KMS-11 (cell line): ENCODE measurements around the gene NRAP.

Experiments
- H2AFZ ChIP-seq: fragments of 200-600 bp; sonication (generic); 2 replicates; pipeline ENCODE4 v1.6.1; 2016; ENCODE audit warnings: antibody characterized with exemption, mixed run types, low read depth
- H3K27ac ChIP-seq: fragments of 200-600 bp; sonication (generic); 2 replicates; pipeline ENCODE4 v1.6.1; 2016; ENCODE audit warnings: mild to moderate bottlenecking, mixed run types
- H3K27me3 ChIP-seq: fragments of 200-600 bp; sonication (generic); 2 replicates; pipeline ENCODE4 v1.6.1; 2017; ENCODE audit warnings: mild to moderate bottlenecking, low read depth, mixed run types, moderate library complexity; ENCODE audit not compliant: insufficient read depth
- H3K36me3 ChIP-seq: fragments of 200-600 bp; sonication (generic); 2 replicates; pipeline ENCODE4 v1.6.1; 2017; ENCODE audit warnings: mild to moderate bottlenecking, mixed run types; ENCODE audit not compliant: insufficient read depth
- H3K4me1 ChIP-seq: fragments of 200-600 bp; sonication (generic); 2 replicates; pipeline ENCODE4 v1.6.1; 2016; ENCODE audit warnings: mild to moderate bottlenecking, low read depth, mixed run types; ENCODE audit not compliant: poor library complexity, severe bottlenecking
- H3K4me2 ChIP-seq: fragments of 200-600 bp; sonication (generic); 2 replicates; pipeline ENCODE4 v1.7.0; 2016; ENCODE audit warnings: mild to moderate bottlenecking, mixed run types
- H3K4me3 ChIP-seq: fragments of 200-600 bp; sonication (generic); IDR thresholded peaks from 2 replicates; pipeline ENCODE4 v1.6.1; 2017; ENCODE audit warnings: low read depth, low read length, mixed read lengths; ENCODE audit not compliant: insufficient read depth
- H3K79me2 ChIP-seq: fragments of 200-600 bp; sonication (generic); 2 replicates; pipeline ENCODE4 v1.6.1; 2016; ENCODE audit warnings: low read depth, mixed run types; ENCODE audit not compliant: insufficient read depth
- H3K9ac ChIP-seq: fragments of 200-600 bp; sonication (generic); 2 replicates; pipeline ENCODE4 v1.6.1; 2016; ENCODE audit warnings: mild to moderate bottlenecking, mixed run types
- H4K20me1 ChIP-seq: fragments of 200-600 bp; sonication (generic); 2 replicates; pipeline ENCODE4 v1.6.1; 2016; ENCODE audit warnings: mild to moderate bottlenecking, mixed run types; ENCODE audit not compliant: insufficient read depth
- CTCF ChIP-seq: fragments of 200-600 bp; sonication (generic); conservative IDR thresholded peaks from 2 replicates; pipeline ENCODE4 v1.6.1; 2017; ENCODE audit warnings: low read depth, mild to moderate bottlenecking, antibody characterized with exemption, low read length, moderate library complexity, mixed read lengths

Gene NRAP

GRCh38 chr10:113592380-113592779 is 71.5 kb downstream of the NRAP start:
- Histone ChIP-seq H2AFZ (no peak overlapping the region), H3K79me2 (no peaks in the 10 kb centered on the region), H3K36me3 (no peaks in the 10 kb centered on the region), H3K4me2 (no peak overlapping the region), H3K27me3 (no peaks in the 10 kb centered on the region), H3K9ac (no peak overlapping the region), H3K4me3 (no peak overlapping the region), H3K27ac (no peak overlapping the region), H3K4me1 (no peaks in the 10 kb centered on the region), H4K20me1 (no peaks in the 10 kb centered on the region)
- TF ChIP-seq CTCF: no peak

DNA sequence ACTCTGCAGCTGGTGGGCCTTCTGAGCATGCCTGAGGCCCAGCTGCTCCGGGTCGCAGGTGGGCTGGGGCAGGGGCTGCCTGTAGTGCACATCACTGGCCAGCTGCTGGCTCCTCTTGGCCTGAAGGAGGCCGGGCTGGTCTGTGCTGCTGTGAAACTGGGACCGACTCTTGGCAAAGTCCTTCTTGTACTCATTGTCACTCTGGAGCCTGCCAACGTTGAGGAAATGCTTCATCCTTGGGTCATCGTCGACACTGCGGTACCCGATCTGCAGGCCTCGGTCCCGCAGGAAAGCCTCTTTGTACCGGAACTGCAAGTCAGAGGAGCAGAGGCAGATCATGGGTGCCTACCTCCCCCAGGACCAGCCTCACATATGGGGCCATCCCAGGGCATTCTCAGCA is 73.3 kb downstream of the NRAP start:
- no peak for TF ChIP-seq CTCF
- no peaks in the 10 kb centered on the region for H4K20me1 ChIP-seq
- H3K79me2 ChIP-seq: no peaks in the 10 kb centered on the region
- no peak overlapping the region for H3K4me2 ChIP-seq
- H3K4me1 ChIP-seq: peaks cover 10% of the 10 kb centered on the region
- H3K4me3 ChIP-seq: no peak overlapping the region
- no peak overlapping the region for H3K27ac ChIP-seq
- H3K36me3 ChIP-seq: no peaks in the 10 kb centered on the region
- no peak overlapping the region for H2AFZ ChIP-seq
- no peak overlapping the region for H3K9ac ChIP-seq
- no peaks in the 10 kb centered on the region for H3K27me3 ChIP-seq

- no peak for TF ChIP-seq CTCF
- no peak overlapping the region for H3K4me2 ChIP-seq
- no peaks in the 10 kb centered on the region for H3K36me3 ChIP-seq
- no peaks in the 10 kb centered on the region for H3K79me2 ChIP-seq
- no peaks in the 10 kb centered on the region for H4K20me1 ChIP-seq
- H2AFZ ChIP-seq: no peak overlapping the region
- no peak overlapping the region for H3K4me3 ChIP-seq
- no peak overlapping the region for H3K27ac ChIP-seq
- no peaks in the 10 kb centered on the region for H3K27me3 ChIP-seq
- H3K9ac ChIP-seq: no peak overlapping the region
- peaks cover 10% of the 10 kb centered on the region for H3K4me1 ChIP-seq
These were observed 74.6 kb downstream of the NRAP start for GRCh38 chr10:113589201-113589770.

GRCh38 chr10:113585949-113586348 is 77.9 kb downstream of the NRAP start:
- Histone ChIP-seq H3K36me3 (no peaks in the 10 kb centered on the region), H3K4me2 (no peak overlapping the region)

More at GRCh38 chr10:113585949-113586348, 77.9 kb downstream of the NRAP start:
- peaks cover 10% of the 10 kb centered on the region for H3K4me1 ChIP-seq
- no peaks in the 10 kb centered on the region for H4K20me1 ChIP-seq
- no peaks in the 10 kb centered on the region for H3K79me2 ChIP-seq
- no peak overlapping the region for H3K27ac ChIP-seq
- H3K4me3 ChIP-seq: no peak overlapping the region
- H3K9ac ChIP-seq: no peak overlapping the region
- no peak overlapping the region for H2AFZ ChIP-seq
- TF ChIP-seq CTCF: no peak
- H3K27me3 ChIP-seq: no peaks in the 10 kb centered on the region
